Stimulated activated CD8-positive, alpha-beta memory T cell treated with anti-CD3 and anti-CD28 coated beads, Interleukin-15, amount 100 ng/mL, for 24 hours (primary cell): Measurements from ENCODE around the gene ARMH4.

ENCODE experiments used
- DNase-seq: peaks from one replicate; pipeline ENCODE4 v3.0.0-alpha.2; 2020; ENCODE audit warnings: low read depth

ARMH4 gene

DNA sequence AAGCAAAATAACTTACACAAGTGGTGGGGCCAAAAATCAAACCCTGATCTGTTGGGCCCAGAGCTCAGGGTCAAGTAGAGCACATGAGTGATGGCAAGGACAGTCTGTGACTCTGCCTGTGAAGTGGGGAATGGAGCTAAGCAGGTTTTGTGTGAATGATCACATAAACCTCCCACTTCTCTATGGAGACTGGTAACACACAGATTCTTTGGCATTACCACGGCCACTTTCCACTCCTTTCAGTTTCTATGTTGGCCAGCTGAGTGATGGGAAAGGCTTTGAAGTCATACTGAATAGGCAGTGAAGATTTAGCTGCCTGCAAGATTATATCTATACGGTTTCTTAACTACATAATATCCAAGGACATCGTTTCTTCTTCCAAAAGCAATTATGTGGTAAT is 97.9 kb downstream of the ARMH4 start:
- DNase-seq: no peak

DNA sequence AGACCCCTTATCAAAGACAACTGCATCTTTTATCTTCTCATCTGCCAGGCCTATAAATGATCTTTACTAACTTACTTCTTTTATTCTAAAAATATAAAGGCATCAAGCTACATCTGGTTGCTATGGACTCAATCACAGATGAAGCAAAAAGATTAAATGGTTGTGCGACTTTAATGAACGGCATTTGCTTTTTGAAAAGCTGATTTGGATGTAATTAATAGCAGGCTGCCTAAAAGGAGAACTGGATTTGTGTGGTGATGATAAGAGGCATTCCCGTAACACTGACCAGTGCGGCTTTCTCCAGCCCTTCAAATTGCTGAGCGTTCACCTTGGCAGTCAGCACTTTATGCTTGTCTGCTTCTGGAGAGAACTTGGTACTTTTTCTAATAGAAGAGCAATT is 103.8 kb downstream of the ARMH4 start:
- DNase-seq: no peak

DNA sequence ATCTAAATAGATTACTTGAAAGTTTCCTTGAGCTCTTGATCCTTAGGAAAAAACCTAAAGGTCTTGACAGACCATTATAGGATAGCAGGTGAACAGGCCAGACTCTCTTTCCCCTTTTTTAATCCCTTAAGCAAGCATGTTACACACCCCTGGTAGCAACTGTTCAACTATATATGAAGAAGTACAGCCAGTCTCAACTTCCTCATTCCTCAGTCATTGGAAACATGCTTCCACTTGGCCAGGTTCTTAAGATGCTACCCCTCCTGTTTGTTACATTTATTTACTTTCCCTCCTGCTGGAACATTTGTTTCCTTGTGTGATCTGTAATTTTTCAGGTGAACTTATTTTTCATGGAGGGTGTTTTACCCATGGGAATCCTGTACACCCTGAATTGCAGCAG is 124.1 kb downstream of the ARMH4 start:
- no peak for DNase-seq

DNA sequence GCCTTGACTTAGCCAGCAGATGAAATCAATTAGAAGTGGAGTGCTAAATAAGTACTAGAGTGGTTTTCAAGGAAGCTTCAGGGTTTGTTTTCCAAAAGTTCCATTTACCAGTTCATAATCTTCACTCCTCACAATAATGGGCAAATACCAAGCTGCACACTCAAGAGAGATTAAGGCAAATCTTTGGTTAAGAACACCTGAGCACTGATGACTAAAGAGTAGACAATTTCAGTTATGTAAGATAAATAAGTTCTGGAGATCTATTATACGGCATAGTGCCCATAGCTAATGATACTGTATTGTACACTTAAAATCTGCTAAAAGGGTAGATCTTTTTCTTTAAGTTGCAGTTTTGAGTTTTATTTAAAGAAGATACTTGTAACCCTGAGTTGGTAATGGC is 125.0 kb downstream of the ARMH4 start:
- no peak for DNase-seq

DNA sequence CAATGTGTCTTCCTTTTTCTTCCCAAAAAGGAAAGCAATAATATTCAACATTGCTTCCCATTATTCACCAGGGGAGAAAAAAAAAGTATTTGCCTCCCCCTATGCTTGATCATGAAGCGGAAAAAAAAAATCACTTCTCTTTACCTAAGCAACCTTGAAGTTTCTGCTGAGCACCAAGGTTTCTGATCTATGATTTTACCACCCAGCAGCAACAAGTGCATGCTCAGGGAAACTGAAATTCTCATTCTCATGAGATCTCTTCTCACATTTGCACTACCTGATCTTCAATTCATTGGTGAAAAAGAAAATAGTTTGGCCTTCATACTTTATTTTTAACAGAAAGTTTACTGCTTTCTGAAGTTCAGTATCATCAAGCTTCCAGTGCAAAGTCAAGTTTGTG is 125.8 kb downstream of the ARMH4 start:
- DNase-seq: no peak

DNA sequence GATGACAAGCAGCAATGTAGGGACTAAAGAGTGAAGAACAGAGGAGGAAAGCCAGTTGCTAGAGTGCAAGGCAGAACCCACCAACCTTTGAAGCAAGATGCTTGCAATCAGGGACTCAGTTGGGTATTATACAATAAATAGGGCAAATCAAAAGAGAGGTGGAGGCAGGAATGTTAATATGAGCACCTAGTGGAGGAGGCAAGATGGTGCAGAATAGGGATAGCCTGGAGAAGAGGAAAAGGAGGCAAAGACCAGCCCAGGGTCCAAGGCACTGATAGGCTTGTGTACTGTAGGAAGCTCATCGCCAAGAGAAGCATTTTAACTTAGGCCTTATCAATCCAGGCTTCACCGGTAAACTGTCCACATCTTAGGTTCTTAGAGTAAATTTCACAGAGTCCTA is 137.2 kb downstream of the ARMH4 start:
- no peak for DNase-seq

DNA sequence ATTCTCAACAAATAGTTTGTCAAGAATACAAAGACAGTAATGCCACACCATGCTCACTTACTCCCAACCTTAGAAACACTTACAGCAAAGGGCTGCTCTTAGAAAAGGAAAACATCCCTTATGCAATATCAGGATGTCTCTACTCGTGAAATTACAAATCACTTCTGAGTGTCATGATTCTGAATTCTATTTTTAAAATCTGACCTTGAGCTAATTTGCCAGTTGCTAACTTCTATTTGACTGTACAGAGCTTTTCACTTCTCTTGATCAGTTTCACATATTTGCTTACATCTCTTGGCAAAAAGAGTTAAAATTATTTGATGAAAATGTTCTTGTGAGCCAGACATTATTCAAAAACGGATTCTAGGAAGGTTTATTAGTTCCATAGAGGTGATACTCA is 149.4 kb downstream of the ARMH4 start:
- no peak for DNase-seq

DNA sequence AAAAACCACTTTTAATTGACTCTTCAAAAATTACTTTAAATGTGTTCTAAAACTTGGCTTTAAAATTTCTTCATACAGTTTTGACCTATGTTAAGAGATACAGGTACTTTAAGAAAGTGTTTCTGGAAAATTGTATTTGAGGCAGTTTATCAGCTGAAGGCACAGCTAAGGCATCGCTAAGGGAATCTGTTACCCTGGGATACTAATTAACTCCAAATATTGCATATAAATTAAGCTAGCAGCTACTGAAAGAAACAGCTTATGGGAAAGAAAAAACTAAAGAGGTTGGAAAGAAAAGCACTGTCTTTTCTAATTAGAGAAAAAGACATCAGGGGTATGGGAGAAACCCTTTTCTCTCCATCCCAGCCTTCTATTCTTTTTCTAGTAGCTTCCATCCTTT is 152.0 kb downstream of the ARMH4 start:
- DNase-seq: no peak

DNA sequence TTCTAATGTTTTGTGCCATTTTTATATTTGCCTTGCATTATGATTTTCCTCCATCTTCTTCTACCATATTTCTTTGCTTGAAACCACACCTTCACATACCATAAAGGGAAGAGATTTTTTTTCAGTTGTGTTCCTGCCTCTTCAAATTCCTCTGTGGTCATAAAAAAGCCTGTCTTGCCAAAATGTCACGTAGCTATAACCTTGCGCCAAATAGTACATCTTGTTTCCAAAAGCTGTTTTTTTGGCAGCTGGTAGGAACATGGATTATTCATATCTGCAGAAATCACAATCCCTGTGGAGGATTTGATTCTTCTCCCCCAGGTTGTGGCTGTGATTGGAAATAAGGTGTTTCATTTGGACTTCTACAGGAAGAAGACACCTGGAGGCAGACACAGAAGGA is 152.5 kb downstream of the ARMH4 start:
- DNase-seq: no peak

DNA sequence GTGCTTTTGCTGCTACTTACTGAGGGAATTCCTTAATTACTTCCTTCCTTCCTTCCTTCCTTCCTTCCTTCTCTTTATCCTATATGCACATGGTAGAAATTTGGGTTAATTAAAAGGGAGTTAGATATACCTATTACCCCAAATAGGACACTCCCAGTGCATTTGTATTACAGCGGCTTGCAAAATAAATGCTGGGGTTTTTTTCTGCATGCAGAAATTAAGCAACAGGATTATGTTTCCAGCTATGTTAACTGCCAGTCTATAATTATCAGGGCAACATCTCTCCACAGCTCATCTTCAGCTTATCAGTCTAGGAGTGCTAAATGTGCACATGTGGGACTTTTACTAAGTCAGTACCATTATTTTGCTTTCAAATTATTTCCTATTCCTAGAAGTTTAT is 153.2 kb downstream of the ARMH4 start:
- DNase-seq: no peak

DNA sequence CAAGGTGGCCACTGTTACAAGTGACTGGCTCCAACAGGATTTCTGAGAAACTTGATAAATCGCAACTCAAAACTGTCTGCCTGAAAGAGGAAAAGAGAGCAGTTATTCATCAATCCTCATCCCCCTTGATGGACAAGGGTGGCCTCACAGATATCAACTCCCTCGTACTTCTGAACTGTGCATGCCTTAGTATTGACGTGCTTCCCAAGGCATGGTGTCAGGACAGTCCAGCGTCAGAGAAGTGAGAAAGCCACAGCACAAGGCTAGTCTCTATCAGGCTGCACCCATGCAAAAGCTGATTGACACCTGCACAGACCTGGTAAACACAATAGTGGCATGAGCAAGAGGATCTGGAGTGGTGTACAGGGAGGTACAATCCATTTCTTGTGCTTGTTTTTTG is 160.7 kb downstream of the ARMH4 start:
- DNase-seq: no peak

DNA sequence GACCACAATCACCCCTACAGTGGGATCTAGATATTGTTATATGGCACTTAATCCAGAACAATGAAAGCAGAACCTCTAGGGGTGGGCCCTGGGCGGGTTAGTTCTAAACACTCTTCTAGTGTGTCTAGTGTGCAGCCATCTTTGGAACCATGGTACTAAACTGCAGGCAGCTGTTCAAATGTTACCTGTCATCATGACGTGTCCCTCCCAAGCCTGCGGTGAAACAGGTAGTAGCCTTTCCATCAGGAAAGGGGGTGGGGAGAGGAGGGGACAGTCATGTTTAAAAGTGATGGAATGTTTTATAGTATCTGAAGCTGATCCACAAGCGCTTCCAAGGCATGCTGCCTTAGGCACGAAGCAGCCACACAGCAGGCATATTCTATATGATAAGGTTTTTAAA is 163.6 kb downstream of the ARMH4 start:
- DNase-seq: no peak

DNA sequence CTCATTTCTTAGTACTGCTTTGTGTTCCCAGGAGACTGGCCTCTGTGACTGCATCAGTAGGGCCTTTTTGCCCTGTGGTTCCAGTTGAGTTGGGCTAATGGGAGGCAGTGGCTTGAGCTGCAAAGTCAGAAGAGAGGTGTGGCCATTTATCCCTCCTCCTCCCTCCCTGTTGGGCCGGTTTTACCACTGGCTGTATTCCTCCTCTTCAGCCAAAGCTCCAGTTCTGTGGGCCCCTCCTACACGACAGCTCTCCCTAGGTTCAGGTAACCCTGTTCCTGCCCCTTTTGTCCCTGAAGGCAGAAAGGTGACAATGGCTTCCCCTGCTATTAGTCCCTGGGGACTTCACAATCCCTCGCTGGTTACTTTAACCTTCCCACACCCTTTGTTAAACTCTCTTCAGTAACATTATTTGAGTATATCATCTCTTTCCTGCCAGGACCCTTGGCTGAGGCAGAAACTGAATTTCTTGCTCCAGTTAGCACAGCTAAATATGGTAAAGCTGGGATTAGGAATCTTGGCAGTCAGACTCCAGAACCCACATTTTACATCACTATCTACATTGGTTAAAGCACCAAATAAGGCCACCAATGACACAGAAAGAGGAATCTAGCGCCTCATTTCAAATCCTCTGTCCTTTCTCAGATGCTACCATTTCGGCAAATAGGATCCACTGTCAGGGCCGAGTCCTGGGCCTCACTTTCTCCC is 164.3 kb downstream of the ARMH4 start:
- DNase-seq: no peak

DNA sequence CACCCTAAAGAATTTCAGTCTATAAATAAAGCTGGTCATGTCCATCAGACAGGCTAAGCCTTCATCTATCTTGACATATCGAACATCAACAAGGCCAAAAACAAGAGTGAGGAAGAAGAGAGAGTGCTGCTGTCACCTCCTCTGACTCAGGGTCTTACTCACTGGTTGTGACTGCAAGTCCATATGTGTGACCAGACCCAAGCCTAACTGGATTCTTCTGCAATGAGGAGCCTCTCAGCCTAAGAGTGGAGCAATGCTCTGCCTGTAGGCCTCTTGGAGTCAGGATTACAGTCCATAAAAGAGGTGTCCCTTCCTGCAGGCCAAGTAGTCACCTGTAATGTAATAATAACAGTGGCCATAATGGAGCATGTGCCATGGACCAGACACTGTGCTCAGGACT is 165.0 kb downstream of the ARMH4 start:
- DNase-seq: no peak

DNA sequence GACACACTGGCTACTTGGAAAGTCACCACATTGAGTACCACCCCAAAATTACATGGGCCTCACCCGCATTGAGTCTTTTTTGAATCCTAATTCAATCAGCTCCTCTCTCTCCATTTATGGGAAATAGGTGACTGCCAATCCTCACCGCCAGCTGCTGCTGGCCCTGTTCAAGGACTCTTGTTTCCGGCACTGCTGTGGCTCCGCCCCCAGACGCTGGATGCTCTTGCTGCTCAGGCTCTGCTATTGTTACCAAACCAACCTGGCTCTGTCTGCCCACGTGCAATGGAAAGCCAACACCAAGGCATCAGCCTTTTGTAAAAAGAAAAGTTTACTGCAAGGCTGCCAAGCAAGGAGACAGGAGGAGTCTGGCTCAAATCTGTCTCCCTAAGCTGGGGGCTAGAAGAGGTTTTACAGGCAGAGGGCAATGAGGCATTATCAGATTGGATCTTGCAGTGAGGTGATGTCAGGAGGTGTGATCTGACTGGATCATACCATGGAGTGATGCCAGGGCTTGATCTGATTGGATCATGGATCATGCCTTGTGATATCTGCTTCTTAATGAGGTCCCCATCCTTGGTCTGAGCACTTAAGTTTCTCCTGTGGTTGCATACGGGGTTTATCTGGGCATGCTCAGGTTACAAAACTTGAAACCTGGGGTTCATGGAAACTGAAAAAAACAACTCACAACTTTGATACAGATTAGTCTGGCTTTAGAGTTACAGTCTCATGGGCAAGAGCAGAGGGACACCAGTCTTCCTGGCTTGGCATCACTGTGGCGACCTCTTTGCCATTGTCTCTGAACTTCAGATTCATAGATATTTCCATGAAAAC is 169.0 kb downstream of the ARMH4 start:
- no peak for DNase-seq

DNA sequence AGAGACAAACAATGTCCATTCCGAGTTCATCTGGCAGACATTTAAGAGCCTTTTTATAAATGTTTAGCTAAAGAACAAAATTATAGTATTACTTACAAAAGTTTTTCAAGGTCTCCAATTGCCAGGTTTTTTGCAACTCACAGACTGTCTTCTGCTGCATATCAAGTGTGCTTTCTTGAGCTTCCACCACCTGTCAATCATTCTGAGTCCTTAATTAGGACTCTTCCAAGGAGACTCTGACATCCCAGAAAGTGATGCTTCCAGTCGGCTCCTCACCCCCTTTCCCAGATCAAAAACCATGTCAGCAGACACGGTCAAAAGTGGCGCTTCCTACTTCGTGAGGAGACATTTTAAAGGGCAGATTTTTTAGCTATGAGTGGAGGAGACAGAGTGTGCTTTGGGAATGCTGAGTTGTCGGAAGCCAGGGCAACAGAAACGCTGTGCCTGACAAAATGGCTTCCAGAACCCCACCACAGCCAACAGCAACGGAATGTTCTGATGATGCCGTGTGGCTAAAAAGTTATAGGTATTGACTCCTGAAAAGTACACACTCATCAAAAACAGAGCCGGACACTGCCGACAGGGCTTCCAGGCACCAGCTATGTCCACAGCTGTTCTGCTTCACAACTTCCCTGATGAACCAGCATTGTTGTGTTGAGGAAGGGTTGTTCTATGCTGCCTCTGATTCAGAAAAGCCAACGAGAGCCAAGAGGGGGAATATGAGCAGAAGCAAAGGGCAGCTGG is 170.0 kb downstream of the ARMH4 start:
- DNase-seq: no peak

DNA sequence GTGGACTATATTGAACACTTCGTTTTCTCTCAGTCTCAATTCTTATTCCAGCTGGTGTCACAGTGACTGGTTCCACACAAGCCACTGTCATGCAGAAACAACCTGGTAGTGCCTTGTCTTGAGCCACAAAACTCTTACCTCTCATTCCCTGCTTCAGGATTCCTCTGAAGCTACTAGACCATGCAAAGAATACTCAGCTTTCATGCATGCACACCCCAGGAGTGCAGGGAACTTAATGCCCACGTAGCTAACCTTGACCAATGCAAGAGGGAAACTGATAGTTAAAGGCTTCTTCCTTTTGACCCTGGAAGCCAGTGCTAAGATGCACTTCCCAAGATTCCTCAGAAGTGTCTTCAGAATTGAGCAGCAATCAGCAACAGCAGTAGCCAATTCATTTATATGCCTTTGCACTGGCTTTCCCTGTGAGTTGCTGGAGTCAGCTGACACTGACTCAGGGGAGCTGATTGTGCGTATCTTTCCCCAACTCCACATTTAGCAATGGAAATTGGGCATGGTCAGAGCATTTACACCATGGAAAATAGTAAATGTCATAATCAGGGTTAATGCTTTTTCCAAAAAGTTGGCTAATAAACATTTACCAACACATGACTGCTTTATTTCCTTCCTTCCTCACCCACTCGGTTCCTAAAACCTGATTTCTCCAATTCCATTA is 172.5 kb downstream of the ARMH4 start:
- no peak for DNase-seq

DNA sequence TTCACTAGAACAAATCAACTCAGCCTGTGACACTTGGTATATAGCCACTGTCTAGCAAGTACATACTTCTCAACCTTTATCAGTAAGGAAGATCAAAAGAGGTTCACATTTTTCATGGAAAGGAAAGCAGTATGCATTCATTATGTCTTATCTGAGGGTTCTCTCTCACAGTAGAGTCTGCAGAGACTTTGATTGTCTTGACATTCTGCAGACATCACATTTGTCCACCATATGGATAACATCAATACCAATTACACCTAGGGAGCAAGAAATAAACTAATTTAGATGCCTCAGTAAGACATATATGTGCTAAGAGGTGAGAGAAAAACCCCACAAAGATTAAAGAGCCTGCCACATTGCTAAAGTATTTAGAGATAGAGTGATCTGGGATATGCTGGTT is 175.3 kb downstream of the ARMH4 start:
- DNase-seq: no peak

DNA sequence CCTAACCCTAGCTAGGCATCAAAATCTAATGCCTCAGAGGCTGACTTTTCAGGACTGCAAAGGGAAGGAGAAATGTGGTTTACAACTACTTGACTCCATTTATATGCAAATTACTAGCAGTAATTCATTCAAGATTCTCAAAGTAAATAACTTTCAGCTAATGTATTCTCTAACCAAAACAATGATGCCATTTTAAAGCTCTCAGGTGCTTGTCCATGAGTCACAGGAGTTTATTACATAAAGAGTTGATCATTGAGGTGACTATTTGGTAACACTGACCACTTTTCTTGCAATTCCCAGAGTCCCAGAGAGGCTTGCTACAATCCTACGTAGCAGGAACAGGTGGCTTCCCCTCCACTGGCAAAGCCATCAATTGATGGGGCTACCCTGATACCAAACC is 177.1 kb downstream of the ARMH4 start:
- DNase-seq: no peak

DNA sequence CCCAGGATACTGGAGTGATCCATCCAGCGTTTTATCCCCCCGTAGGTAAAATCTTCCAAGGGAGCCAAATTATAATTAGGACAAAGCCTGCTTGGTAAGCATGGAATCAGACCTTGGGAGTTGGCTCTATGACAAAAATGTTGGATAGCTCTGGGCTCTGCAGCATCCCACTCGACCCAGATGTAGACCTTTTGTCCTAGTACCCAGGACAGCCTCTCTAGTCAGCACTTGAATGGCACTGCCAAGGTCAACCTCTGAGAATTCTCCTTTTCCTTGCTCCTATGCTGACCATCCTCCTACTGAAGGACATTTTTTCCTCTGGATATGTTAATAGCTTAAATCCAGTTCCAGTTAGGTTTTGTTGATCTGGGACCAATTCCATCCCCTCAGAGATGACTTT is 181.4 kb downstream of the ARMH4 start:
- no peak for DNase-seq

DNA sequence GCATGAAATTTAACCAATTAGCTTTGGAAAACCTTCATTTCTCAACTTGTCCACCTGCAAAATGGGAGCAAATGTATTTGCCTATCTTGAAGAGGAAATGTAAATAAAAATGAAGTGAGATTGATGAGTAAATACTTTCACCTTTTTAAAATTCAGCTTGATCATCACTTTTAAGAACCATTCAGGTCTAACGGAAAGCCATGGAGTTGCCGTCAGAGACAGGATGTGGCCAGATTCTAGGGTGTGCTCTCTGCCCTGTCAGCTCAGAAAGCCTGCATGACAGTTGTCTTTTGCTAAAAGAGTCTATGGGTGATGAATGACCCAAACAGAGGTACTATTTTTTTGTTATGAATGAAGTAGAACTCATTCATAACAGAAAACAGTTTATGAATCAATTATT is 181.8 kb downstream of the ARMH4 start:
- DNase-seq: no peak

DNA sequence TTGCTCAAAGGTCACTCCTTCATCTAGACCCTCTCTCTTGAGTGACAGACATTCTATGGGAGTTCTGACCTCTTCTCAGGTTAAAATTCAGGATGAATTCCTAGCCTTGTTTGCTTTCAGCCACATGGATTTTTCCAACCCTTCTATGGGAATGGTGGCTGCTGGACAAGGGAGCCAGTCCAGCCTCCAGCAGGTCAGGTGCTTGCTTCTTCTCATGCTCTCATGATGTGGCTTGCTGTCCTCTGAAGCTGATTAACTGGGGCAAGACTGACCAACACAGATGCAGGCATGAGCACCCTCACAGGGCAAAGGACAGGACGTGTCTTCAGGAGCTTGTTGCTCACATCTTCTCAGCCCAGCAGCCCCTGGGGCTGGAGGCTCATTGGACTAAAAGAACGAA is 188.9 kb downstream of the ARMH4 start:
- no peak for DNase-seq
